Gastroesophageal sphincter (tissue), 3 donors: ENCODE measurements around the gene CPO.

ENCODE experiments used
- EP300 ChIP-seq: sonication (generic); formaldehyde crosslinking; IDR thresholded peaks from one replicate; pipeline ENCODE4 v1.6.1; 2017; ENCODE audit warnings: antibody characterized with exemption, mild to moderate bottlenecking
- POLR2A ChIP-seq, 2 donors: fragments of 450-650 bp; IDR thresholded peaks; one replicate each; pipeline ENCODE4 v1.6.1; 2017; ENCODE audit warnings: antibody characterized with exemption in 2 of 2, mild to moderate bottlenecking in 2 of 2, moderate library complexity in 1 of 2
- POLR2AphosphoS5 ChIP-seq: sonication (generic); formaldehyde crosslinking; IDR thresholded peaks from one replicate; pipeline ENCODE4 v1.6.1; 2017; ENCODE audit warnings: antibody characterized with exemption
- TF ChIP-seq, protein P1 (sequence below), 4 experiments: fragments of 200-600 bp in 2 of 4; fragments of 450-650 bp in 2 of 4; sonication (generic) in 1 of 4; IDR thresholded peaks; one replicate each; pipeline ENCODE4 v1.5.1; 2017 to 2019; ENCODE audit warnings: antibody characterized with exemption in 4 of 4, mild to moderate bottlenecking in 2 of 4, moderate library complexity in 2 of 4

DNA sequence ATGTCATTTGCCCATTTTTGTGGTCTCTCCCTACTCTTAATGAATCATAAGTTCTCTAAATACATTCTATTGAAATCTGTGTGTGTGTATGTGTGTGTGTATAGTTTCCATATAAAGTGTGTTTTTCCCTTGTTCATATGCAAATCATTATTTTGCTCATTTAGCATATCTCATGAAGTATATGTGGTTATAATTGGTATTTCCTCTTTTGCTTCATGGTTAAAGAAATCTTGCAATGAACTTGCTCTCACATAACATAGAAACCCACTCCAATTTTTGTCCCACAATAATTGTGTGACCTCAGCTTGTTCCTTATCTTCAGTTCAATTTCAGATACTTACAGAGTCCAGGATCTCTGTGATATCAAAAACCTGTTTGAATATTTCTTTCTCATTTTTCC, 1.2 kb downstream of the CPO start:
- TF ChIP-seq POLR2A (IDR thresholded peaks at IDR 0.05) (no peak), POLR2AphosphoS5 (no peak), EP300 (no peak)
- TF ChIP-seq, protein P1, sequence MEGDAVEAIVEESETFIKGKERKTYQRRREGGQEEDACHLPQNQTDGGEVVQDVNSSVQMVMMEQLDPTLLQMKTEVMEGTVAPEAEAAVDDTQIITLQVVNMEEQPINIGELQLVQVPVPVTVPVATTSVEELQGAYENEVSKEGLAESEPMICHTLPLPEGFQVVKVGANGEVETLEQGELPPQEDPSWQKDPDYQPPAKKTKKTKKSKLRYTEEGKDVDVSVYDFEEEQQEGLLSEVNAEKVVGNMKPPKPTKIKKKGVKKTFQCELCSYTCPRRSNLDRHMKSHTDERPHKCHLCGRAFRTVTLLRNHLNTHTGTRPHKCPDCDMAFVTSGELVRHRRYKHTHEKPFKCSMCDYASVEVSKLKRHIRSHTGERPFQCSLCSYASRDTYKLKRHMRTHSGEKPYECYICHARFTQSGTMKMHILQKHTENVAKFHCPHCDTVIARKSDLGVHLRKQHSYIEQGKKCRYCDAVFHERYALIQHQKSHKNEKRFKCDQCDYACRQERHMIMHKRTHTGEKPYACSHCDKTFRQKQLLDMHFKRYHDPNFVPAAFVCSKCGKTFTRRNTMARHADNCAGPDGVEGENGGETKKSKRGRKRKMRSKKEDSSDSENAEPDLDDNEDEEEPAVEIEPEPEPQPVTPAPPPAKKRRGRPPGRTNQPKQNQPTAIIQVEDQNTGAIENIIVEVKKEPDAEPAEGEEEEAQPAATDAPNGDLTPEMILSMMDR (IDR thresholded peaks at IDR 0.05): no peak
